GM18868 (cell line): Measurements from ENCODE around the gene CAMTA1.

Experiments
- ATAC-seq: cut with Tn5 transposase; IDR thresholded peaks from one replicate; pipeline ENCODE4 v1.9.1; 2021; ENCODE audit warnings: mild to moderate bottlenecking, moderate library complexity; ENCODE audit not compliant: unreplicated experiment

Gene CAMTA1

GRCh38 chr1:7491109-7491817, 706.0 kb downstream of the CAMTA1 start:
- no peak for ATAC-seq

- no peak for ATAC-seq
These were observed 706.5 kb downstream of the CAMTA1 start for GRCh38 chr1:7491818-7492173.

DNA sequence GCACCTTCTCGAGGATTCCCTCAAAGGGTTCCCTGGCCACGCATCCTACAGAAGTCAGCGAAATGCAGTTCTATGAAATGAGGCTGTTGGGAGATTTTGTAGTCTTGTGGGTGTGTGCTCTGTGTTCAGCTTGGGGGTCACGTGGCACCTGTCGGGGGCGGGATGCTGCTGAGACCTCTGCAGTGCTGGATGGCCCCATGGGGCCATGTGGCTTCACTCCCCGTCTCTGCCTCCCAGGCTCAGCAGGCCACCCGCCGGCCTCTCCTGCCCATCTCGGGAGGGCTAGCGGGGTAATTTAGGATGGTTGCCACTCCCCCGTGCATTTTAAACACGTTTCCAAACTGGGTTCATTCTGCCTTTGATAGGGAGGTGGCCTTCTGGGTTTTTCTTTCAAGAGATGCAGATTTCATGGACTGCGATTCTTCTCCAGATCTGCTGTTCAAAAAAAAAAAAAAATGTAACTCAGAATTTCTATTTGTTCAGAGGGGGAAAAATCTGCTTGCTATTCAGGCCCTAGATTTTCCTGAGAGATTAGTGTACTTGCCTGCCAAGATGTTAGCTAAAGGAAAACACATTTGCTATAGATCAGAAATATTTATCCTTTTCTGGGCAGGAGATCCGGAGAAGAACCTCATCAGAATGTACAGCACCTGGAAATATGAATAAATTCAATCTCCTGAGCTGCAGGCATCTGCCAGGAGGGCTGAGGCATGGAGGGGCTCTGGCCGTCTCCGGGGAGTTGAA, 708.6 kb downstream of the CAMTA1 start:
- ATAC-seq = no peak

GRCh38 chr1:7495962-7496361, 710.7 kb downstream of the CAMTA1 start:
- no peak for ATAC-seq

DNA sequence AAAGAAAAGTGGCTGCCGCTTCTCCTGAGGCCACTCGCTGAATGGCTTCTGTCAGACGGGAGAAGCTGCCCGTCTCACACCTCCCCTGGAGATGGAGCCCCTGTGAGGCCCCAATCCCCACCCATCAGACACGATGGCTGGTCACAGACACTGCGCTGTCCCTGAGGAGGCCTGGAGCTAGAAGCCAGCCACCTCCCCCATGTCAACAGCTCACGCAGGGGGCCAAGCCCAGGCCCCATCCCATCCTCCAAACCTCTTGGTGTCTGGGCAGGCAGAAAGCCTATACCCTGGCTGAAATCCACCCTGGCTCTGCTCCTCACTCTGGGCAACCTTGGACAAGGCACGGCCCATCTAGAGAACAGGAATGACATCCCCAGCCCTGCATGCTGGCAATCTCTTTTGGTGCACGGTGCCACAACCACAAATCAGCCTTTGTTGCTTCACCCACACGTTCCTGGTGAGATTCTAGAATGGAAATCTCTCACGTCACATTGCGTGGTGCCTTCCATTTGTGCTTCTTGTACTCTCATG, 711.9 kb downstream of the CAMTA1 start:
- ATAC-seq = no peak

DNA sequence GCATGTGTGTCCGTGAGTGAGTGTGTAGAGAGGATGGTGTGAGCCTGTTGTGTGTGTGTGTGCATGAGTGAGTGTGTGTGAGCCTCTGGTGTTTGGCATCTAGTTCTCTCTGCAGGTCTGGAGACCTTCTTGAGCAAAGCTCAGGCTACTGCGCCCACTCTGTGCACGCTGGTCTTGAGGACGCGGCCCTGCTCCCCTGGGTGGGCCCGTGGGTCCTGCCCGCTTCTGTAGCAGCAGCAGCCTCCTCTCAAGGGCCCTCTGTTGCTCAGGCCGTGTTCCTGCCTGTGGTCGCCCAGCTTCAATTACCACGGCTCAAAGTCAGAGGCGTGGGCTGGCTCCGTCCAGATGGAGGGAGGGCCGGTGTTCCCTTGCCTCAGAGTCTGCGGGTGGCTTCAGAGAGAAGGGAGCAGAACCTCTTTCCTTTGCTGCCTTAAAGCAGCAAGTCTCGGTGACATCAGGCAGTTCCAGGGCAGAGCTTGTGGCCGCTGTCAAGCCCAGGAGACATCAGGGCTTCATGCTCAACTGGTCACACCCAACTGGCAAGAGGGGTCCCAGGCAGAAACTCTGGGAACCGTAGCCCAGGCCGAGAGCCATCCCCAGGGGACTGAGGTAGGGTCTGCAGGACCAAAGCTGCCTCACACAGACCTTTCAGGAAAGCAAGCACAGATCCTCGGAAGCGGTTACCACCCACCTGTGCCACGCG, 715.3 kb downstream of the CAMTA1 start:
- ATAC-seq = no peak

DNA sequence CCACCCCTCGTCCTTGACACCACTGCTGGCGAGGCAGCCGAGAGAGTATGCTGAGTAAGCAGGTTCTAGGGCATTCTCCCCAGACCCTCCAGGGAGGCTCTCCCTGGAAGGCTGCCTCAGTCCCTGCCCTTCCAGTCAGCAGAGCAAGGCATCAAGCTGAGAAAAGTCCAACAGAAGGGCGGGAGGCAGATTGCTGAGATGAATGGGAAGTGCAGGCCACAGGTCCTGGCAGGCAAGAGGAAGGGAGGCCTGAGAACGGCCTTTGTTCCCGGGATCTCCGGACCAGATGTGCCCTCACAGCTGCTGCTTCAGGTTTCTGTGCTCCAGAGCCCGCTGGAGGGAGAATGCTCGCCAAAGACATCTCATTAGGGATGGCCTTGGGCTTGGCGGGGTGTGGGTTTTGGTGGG, 715.8 kb downstream of the CAMTA1 start:
- no peak for ATAC-seq

DNA sequence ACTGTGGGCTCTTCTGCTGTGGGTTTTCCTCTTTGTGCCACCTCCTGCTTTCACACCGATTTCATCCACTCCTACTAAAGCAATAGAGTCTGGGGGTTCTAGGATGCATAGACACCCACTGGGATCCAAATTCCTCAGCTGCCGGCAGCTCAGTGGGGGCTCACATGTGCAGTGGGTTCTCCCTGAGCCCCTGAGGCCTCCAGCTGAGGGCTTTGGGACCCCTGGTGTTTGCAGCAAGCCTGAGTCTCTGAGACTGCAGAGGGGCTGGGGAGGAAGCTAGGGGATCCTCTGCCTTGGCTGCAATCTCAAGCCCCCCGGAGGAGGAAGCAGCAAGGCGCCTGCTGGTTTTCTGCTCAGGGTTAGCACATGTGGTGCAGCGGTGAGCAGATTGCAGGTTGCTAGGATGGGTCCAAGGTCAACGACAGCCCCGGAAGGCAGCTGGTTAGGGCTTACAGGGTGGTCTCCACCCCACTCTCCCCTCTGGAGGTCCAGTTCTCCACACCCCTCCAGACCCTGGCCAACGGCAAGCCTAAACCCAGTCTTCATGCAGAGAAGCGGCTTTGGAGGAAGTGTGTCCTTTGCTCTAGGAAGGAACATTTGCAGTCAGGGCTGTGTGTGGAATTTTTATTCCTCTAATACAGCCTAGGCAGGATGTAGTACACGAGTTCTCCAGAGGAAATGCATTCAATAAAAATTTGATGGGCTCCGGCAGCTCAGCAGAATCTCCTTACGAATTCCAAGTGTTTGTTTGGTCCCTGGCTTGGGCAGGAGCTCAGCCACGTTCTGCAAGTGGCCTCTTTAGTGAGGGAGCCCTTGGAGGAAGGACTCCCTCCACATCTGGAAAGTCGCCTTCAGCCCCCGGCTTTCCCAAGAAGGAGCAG, 716.7 kb downstream of the CAMTA1 start:
- ATAC-seq = no peak

DNA sequence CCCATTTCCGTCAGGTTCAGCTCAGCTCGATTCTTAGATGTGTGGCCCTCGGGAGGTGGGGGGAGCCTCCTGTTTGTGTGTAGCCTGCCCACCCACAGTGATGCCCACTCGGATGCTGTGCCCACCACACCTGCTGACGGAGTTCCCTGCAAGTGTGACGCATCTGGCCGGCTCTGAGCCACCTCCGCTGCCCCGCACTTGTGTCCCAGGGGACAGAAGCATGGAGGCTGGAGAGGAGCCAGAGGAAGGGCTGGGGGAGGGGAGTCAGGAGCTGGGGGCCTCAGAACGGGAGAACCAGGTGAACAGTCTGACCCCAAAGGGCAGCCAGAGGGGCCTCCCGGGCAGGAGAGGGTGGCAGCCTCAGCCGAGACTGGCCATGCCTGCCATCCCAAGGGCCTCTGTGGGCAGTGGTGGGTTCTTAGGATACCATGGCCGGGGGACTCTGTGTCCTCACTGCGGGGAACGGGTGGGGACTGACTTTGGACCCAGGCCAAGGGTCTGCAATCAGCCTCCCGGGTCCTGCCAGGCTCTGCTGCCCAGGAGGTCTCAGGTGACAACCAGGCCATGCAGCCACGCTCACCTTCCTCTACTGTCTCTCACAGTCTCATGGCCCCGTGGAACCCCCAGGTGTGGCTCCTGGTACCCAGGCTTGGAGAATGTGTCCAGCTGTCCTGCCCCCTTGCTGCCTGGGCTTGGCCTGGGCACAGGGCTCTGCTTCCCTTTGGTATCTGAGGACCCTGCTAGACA, 718.6 kb downstream of the CAMTA1 start:
- ATAC-seq = no peak

GRCh38 chr1:7504438-7504720, 719.1 kb downstream of the CAMTA1 start:
- ATAC-seq = no peak

GRCh38 chr1:7505094-7505770, 720.0 kb downstream of the CAMTA1 start:
- no peak for ATAC-seq

DNA sequence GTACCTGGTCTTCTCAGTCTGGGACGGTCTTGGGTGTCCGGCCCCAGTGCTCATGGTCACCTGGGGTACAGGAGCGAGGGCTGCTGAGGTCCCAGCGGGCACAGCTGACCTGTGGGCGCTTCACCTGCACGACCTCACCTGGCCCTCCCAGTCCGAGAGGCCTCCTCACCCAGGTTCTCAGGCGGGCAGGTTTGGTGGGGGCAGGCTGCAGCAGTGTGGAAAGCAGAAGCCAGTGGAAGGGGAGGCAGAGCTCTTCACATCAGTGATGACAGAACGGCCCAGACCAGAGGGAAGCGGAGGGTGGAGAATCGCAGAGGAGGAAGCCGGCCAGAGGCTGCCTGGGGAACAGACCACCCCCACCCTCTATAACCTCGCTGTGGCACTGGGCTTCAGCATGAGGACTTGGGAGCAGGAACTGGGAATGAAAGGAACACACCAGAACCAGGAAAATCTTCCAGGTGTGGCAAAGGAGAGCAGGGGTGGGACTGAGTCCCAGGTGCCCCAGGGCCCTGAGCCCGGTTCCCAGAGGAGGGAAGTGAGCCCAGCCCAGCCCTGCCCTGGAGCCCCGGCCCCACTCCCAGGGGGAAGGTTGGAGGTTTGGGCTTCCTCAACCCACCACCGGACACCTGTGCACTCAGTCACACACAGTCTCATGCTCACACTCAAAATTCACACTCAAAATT, 720.7 kb downstream of the CAMTA1 start:
- ATAC-seq = no peak

GRCh38 chr1:7506454-7507284, 721.4 kb downstream of the CAMTA1 start:
- no peak for ATAC-seq

GRCh38 chr1:7507285-7508019, 722.2 kb downstream of the CAMTA1 start:
- no peak for ATAC-seq

- no peak for ATAC-seq
These were observed 723.0 kb downstream of the CAMTA1 start for GRCh38 chr1:7508052-7508933.

DNA sequence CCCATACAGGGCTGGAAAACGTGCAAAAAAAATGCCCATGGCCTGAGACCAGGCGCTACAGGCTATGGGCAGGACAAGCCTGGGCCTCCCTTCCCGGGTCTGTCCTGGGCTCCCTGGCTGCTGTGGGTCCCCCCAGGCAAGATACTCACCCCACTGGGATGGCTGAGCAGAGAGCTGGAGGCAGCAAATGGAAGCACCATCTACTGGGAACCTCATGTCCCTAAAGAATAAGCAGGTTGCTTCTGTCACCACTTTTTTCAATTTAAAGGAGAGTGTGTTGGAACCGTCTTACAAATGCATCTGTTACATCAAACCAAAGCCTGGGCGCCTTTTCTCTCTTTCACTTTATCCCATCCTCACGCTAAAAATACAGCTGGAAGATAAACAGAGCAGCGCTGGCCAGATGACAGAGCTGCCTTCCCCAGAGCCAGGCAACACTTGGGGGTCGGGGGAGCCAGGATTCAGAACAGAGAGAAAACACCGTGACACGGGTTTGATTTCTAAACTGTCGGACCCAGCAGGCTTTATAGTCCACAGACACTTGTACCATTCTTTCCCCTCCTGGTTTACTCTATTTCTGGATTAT, 723.8 kb downstream of the CAMTA1 start:
- ATAC-seq = no peak
